K562 (cell line): ENCODE results near the gene IBA57. TPM values are rescaled to one million over a fixed set of nuclear protein-coding genes. Genes with fewer than 3 reads are reported as not detected.
A peak's percentile ranks its signal among the peaks of the same experiment; 100 is the strongest.

ENCODE experiments used
- ATAC-seq: fragments of 200-7000 bp; cut with Tn5 transposase; 3 replicates; pipeline ENCODE4 v1.9.1; 2020; ENCODE audit warnings: moderate library complexity
- BruUV-seq: library from RNA; stranded (reverse); fragments of 400-500 nt; replicated peaks from 2 replicates; lab custom pipeline; 2021; lab: Mats Ljungman, UMichigan
- CTCF ChIA-PET: fragments of 300-600 bp; formaldehyde crosslinking; extraction: SDS; loops from one replicate; lab custom pipeline; 2021; ENCODE audit warnings: low intra/inter-chr PET ratio; lab: Yijun Ruan, JAX
- POLR2A ChIA-PET: fragments of 300-600, 350-650 bp; sonication (Branson Sonifier 250); formaldehyde crosslinking; extraction: SDS; loops from one replicate; lab custom pipeline; 2021; ENCODE audit warnings: antibody characterized with exemption, inconsistent platforms; lab: Yijun Ruan, JAX
- DNase-seq, 4 experiments: peaks; one replicate each; pipeline versions ENCODE4 v3.0.0 to v3.0.0-alpha.2; 2011 to 2018; ENCODE audit warnings: low spot score in 3 of 4, mixed read lengths in 3 of 4; ENCODE audit errors: extremely low read depth in 1 of 4
- FAIRE-seq: peaks from 2 replicates; lab custom pipeline; 2011; peaks lifted over from hg19 to GRCh38; lab: Jason Lieb, UNC
- H2AFZ ChIP-seq: 2 replicates; pipeline ENCODE4 v1.6.0; 2011; ENCODE audit warnings: low read depth, low read length, control low read depth, inconsistent platforms
- H3K27ac ChIP-seq: fragments of 200-600 bp; 3 replicates; pipeline ENCODE4 v1.8.0; 2011; ENCODE audit warnings: low read depth, mild to moderate bottlenecking, control low read depth, inconsistent platforms, low read length, moderate library complexity, mixed read lengths; ENCODE audit errors: extremely low read depth
- H3K27me3 ChIP-seq, 2 experiments: fragments of 300-600 bp in 1 of 2; 2 replicates in 1 of 2; 3 replicates in 1 of 2; pipeline versions ENCODE4 v1.6.0 to v1.8.0; 2011; ENCODE audit warnings: inconsistent platforms in 2 of 2, low read length in 2 of 2, mild to moderate bottlenecking in 1 of 2, mixed read lengths in 1 of 2, moderate library complexity in 1 of 2; ENCODE audit not compliant: control insufficient read depth in 2 of 2, insufficient read depth in 2 of 2
- H3K36me3 ChIP-seq: fragments of 300-600 bp; 3 replicates; pipeline ENCODE4 v1.8.0; 2011; ENCODE audit warnings: mild to moderate bottlenecking, low read length, inconsistent platforms; ENCODE audit not compliant: control insufficient read depth, insufficient read depth
- H3K4me1 ChIP-seq, 2 experiments: fragments of 200-600 bp in 1 of 2; replicated peaks in 1 of 2; 2 replicates in 1 of 2; 3 replicates in 1 of 2; pipeline versions ENCODE4 v1.5.1 to v1.8.0; 2011; ENCODE audit warnings: inconsistent platforms in 2 of 2, low read length in 2 of 2, mild to moderate bottlenecking in 1 of 2, mixed read lengths in 1 of 2, moderate library complexity in 1 of 2; ENCODE audit not compliant: control insufficient read depth in 2 of 2, insufficient read depth in 2 of 2
- H3K4me2 ChIP-seq: 2 replicates; pipeline ENCODE4 v1.6.1; 2011; ENCODE audit warnings: low read length, control low read depth, inconsistent platforms, mixed read lengths; ENCODE audit not compliant: insufficient read depth
- H3K4me3 ChIP-seq: fragments of 200-600 bp; sonication (generic), shearing (Covaris generic); 2 replicates; pipeline ENCODE4 v1.5.1; 2016; ENCODE audit warnings: control low read depth, inconsistent platforms
- H3K79me2 ChIP-seq: fragments of 200-600 bp; 3 replicates; pipeline ENCODE4 v1.8.0; 2011; ENCODE audit warnings: low read length, inconsistent platforms; ENCODE audit not compliant: control insufficient read depth, insufficient read depth
- H3K9ac ChIP-seq, 2 experiments: 2 replicates each; pipeline versions ENCODE4 v1.6.0 to v1.6.1; 2011; ENCODE audit warnings: low read depth in 2 of 2, low read length in 2 of 2, control low read depth in 1 of 2, inconsistent platforms in 1 of 2, mild to moderate bottlenecking in 1 of 2, mixed read lengths in 1 of 2; ENCODE audit not compliant: insufficient read depth in 1 of 2
- H3K9me1 ChIP-seq: one replicate; pipeline ENCODE4 v1.6.0; 2011; ENCODE audit warnings: inconsistent platforms, mild to moderate bottlenecking, low read length, moderate library complexity; ENCODE audit not compliant: control insufficient read depth, insufficient read depth
- H3K9me3 ChIP-seq: replicated peaks from 2 replicates; pipeline ENCODE4 v1.5.1; 2011; ENCODE audit warnings: low read depth, low read length, inconsistent platforms; ENCODE audit not compliant: control insufficient read depth, insufficient read depth
- H4K20me1 ChIP-seq: replicated peaks from 2 replicates; pipeline ENCODE4 v1.6.1; 2011; ENCODE audit warnings: low read length, inconsistent platforms, mixed read lengths; ENCODE audit not compliant: control insufficient read depth, insufficient read depth
- GMEB1 ChIP-seq: fragments of 250-450 bp; sonication (Bioruptor Pico); IDR thresholded peaks from 2 replicates; pipeline ENCODE4 v1.4.0; 2020; ENCODE audit warnings: mild to moderate bottlenecking
- HCFC1 ChIP-seq: IDR thresholded peaks from 2 replicates; pipeline ENCODE4 v1.6.1; 2012; ENCODE audit warnings: low read depth, low read length, improper control_type of control experiment
- HNRNPL ChIP-seq: fragments of 200-400 bp; formaldehyde crosslinking; IDR thresholded peaks from 2 replicates; pipeline ENCODE4 v1.6.1; 2017; ENCODE audit warnings: low read depth, mild to moderate bottlenecking, low read length
- MTA1 ChIP-seq: fragments of 450-650 bp; IDR thresholded peaks from 2 replicates; pipeline ENCODE4 v1.6.1; 2017; ENCODE audit warnings: borderline replicate concordance
- NEUROD1 ChIP-seq: fragments of 150-350 bp; IDR thresholded peaks from 2 replicates; pipeline ENCODE4 v1.6.1; 2014; ENCODE audit warnings: borderline replicate concordance, low read length, low read depth; ENCODE audit not compliant: partially characterized antibody
- RBM15 ChIP-seq: fragments of 200-400 bp; formaldehyde crosslinking; IDR thresholded peaks from 2 replicates; pipeline ENCODE4 v1.6.1; 2018; ENCODE audit warnings: mild to moderate bottlenecking, low read length, moderate library complexity; ENCODE audit not compliant: insufficient read depth
- SNIP1 ChIP-seq: fragments of 450-650 bp; IDR thresholded peaks from 2 replicates; pipeline ENCODE4 v1.7.1; 2017; ENCODE audit warnings: low read depth, mild to moderate bottlenecking
- SUPT5H ChIP-seq: fragments of 450-650 bp; IDR thresholded peaks from 2 replicates; pipeline ENCODE4 v1.6.1; 2016
- TCF7L2 ChIP-seq: fragments of 150-350 bp; IDR thresholded peaks from 2 replicates; pipeline ENCODE4 v1.6.1; 2016; ENCODE audit warnings: low read depth, mild to moderate bottlenecking, low read length, moderate library complexity
- ZNF165 ChIP-seq: fragments of 250-450 bp; sonication (Bioruptor Pico); IDR thresholded peaks from 2 replicates; pipeline ENCODE4 v1.4.0; 2020; ENCODE audit warnings: borderline replicate concordance
- WGBS: fragments of 100-300 bp; shearing (Covaris generic); methylation state at CpG from one replicate; pipeline ENCODE4 v1.1.6; 2016; ENCODE audit warnings: low coverage, mixed read lengths; ENCODE audit not compliant: insufficient coverage; ENCODE audit errors: missing lambda C conversion rate; 5-methylcytosine and 5-hydroxymethylcytosine counted together
- in situ Hi-C: fragments of 300-500 bp; cut with MboI; formaldehyde crosslinking; loops from 4 replicates; pipeline ENCODE4 v1.15.0; 2018; ENCODE audit warnings: inconsistent platforms, mixed read lengths
- intact Hi-C: fragments of 100-400 bp; cut with micrococcal nuclease; formaldehyde crosslinking; loops from 2 replicates; pipeline ENCODE4 v1.14.2; 2022
- polyA plus RNA-seq, 8 experiments: library from polyadenylated mRNA; depleted of rRNA in 4 of 8; stranded (reverse) in 5 of 8; unstranded in 3 of 8; fragments of >200 nt; fragmentation: Nextera tagmentation in 2 of 8; fragmentation: Illumina TruSeq in 1 of 8; extraction: Ambion mirVana in 2 of 8; extraction: Trizol in 1 of 8; gene quantifications; 2 replicates each; pipeline versions ENCODE4 v1.2.1 to v1.2.3, GENCODE V29; 2011 to 2014; ENCODE audit warnings: inconsistent platforms in 1 of 8, missing spikeins in 1 of 8
- total RNA-seq, 7 experiments: library from RNA; depleted of rRNA in 6 of 7; stranded (reverse); fragments of >200 nt in 6 of 7; fragmentation: Illumina TruSeq in 2 of 7; extraction: Trizol in 2 of 7; gene quantifications; 2 replicates each; pipeline versions ENCODE4 v1.2.1 to v1.2.3, GENCODE V29; 2011 to 2021; ENCODE audit warnings: low replicate concordance in 1 of 7

The IBA57 gene
- total and polyA plus RNA-seq, 9 of the 15 experiments (the other 6 are each of a cell fraction or from before 2014, with no cell fraction given): 0.77 to 15.5 (median 2.7) TPM

DNA sequence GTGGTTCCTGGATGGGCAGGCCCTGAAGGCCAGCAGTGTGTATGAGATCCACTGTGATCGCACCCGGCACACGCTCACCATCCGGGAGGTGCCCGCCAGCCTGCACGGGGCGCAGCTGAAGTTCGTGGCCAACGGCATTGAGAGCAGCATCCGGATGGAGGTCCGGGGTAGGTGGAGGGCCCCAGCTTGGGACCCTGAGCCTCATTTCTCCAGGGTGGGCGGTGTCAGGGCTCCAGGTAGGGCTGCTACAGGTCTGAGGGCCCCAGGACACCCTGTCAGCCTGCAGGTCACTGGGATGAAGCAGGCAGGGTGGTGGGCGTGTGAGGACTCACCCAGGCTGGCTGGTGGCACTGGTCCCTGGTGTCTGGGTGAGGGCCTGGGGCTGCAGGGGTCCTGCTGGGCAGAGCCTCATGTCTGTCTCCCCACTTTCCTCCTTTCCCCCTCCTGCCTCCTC lies 50.1 kb downstream of the IBA57 start:
- TF ChIP-seq NEUROD1 (no peak), TCF7L2 (no peak), SNIP1 (no peak), ZNF165 (CRISPR knock-in tag) (no peak), HCFC1 (no peak), MTA1 (no peak), GMEB1 (CRISPR knock-in tag) (no peak), RBM15 (no peak), HNRNPL (no peak), SUPT5H (no peak)
- in situ Hi-C loops: no loop called here

More for the DNA sequence above, 50.1 kb downstream of the IBA57 start:
- DNase-seq (no peak), ATAC-seq (no peak), FAIRE-seq (no peak)
- Histone ChIP-seq H3K27me3 (peaks cover 4 to 8% of the 10 kb centered on the region in 2 experiments; a peak in 3 of 5 replicates), H3K4me2 (no peak overlapping the region), H3K4me3 (no peak overlapping the region), H3K9ac (peak overlapping the region in 1 of 2 experiments; percentile 61; a peak in 1 of 4 replicates), H3K9me3 (peaks cover 3% of the 10 kb centered on the region; the same call in 1 of the 2 replicates), H3K9me1 (no peaks in the 10 kb centered on the region), H3K79me2 (no peaks in the 10 kb centered on the region), H3K4me1 (peaks cover 0 to 61% of the 10 kb centered on the region in 2 experiments; a peak in 3 of 5 replicates), H4K20me1 (0 out of 2 replicates have a peak, but pooled peaks cover 2% of the 10 kb centered on the region), H3K27ac (no peak overlapping the region), H3K36me3 (no peaks in the 10 kb centered on the region), H2AFZ (no peak overlapping the region)
- ChIA-PET CTCF (no interaction called here), POLR2A (interaction anchor here (0.8 to 2.8 kb wide), 3 partner anchors 12 to 42 kb away, joined by 3 to 13 read pairs (median 3); no protein-coding TSS in a partner anchor)
- intact Hi-C loops: no loop called here
- BruUV-seq: no TSS peak
- WGBS: 61% methylated on average over 13 of the region's 13 CpGs
